Activated CD8-positive, alpha-beta memory T cell treated with anti-CD3 and anti-CD28 coated beads, Interleukin-2, amount 50 U/mL, for 48 hours (primary cell): ENCODE data around the gene CSRNP3.

Experiments used
- DNase-seq: peaks from one replicate; pipeline ENCODE4 v3.0.0-alpha.2; 2020

Gene CSRNP3, protein sequence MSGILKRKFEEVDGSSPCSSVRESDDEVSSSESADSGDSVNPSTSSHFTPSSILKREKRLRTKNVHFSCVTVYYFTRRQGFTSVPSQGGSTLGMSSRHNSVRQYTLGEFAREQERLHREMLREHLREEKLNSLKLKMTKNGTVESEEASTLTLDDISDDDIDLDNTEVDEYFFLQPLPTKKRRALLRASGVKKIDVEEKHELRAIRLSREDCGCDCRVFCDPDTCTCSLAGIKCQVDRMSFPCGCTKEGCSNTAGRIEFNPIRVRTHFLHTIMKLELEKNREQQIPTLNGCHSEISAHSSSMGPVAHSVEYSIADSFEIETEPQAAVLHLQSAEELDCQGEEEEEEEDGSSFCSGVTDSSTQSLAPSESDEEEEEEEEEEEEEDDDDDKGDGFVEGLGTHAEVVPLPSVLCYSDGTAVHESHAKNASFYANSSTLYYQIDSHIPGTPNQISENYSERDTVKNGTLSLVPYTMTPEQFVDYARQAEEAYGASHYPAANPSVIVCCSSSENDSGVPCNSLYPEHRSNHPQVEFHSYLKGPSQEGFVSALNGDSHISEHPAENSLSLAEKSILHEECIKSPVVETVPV

DNA sequence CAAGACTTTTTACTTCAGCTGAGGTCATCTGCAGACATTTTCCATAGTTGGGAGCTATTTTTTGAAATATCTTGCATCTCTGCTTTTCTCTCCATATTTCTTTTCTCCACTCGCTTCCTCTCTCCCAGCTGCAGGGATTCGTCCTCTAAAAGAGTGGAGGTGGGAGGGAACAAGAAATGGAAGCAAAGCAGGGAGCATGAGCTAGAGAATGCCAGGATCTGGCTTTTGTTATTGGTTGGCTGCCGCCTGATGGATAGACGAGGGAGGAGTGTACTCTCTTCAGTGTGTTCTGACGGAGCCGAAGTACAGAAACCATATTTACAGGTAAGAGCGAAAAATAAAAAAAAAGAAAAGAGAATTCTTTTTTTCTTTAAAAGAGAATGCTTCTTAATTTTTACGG is at the start of gene CSRNP3:
Gene CSRNP3 (plus strand): TSS at position 282 of the 400 bp plus-strand sequence. CDS start 125,368 bp downstream, outside the sequence.
- DNase-seq = no peak

DNA sequence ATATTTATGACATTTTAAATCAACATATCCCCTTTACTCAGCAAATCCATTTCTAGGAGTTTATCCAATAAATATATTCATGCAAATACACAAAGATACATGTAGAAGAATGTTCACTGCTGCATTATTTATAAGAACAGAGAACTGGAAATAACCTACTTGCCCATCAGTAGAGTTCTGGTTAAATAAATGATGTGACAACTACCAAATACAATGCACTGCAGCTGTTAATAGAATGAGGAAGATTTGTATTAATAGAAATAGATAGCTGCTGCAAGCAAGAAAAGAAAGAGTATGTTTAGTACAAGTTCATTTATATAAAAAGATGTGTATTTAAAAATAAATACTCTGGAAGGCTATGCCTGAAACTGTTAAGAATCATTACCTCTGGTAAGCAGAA is 49.3 kb upstream of the CSRNP3 start:
- DNase-seq = no peak

DNA sequence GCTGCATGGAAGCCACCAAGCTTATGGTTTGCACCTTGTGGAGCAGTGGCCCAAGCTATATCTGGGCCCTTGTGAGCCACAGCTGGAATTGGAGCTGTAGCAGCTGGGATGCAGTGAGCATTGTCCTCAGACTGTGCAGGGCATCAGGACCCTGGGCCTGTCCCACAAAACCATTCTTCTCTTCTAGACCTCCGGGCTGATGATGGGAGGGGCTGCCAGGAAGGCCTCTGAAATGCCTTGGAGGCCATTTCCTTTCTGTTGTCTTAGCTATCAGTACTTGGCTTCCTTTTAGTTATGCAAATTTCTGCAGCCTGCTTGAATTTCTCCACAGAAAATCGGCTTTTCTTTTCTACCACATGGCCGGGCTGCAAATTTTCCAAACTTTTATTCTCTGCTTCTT is 46.4 kb upstream of the CSRNP3 start:
- no peak for DNase-seq

DNA sequence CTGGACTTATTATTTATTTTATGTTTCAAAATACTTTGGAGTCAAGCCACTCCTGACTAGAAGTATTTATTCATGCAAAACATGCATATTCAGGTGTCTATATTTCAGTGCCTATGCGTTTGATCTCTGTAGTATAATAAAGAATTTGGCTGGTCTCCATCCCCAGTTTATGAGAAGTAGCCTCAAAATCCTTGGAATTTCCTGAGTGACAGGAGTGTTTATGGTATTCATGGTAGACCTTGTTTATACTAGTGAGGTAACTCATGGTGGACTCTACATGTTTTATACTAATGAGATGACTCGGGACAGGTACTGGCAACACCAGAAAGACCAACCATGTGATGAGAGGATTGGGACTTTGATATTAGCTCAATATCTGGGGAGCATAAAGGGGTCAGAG is 43.9 kb upstream of the CSRNP3 start:
- no peak for DNase-seq

DNA sequence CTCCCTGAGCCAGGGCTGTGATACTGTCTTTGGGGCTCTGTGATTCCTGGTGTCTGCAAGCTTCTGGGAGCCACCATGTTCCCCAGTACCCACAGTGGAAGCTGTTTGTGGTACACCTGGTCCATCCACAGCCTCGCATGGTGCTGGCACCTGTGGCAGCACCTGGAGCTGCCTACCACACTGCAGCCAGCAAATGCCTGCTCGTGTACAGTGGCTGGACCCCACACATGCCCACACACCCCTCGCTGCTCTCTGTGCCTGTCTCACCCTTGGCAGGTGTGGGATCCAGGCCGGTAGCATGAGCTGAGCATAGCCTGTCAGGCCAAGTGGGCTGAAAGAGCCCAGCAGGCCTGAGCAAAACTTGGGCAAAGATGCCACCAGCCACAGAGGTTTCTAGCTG is 41.8 kb upstream of the CSRNP3 start:
- DNase-seq = no peak

DNA sequence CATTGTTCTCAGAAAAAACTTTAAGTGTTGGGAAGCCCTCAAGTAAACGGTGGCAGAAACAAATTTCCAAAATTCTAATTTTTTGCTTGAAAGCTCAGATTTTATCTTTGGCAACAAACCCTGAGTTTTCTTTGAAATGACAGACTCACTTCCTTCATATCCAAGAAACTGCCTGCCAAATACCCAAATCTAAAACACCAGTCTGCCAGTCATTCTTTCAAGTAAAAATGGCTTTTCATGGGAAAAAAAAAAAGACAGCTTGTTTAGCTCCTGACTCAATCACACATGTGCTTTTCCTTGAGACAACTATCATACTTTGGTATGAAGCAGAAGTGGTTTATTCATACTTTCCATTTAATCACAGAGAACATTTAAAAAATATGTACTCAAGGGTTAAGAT is 40.6 kb upstream of the CSRNP3 start:
- DNase-seq = no peak

DNA sequence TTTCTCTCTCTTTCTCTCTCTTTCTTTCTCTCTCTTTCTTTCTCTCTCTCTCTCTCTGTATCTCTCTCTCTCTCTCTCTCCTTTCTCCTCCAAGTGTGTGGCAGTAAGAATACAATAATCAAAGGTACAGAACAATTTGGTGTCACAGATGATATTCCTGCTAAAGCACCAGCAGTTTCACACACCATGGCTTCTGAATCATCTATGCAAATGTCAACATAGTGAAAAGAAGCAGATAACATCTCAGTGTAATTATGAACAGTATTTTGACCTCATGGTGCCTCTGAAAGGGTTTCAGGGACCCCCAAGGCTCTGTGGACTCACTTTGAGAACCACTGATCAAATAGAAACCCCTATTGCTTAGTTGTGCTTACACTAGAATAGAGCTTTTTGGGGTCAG is 38.5 kb upstream of the CSRNP3 start:
- DNase-seq = no peak

DNA sequence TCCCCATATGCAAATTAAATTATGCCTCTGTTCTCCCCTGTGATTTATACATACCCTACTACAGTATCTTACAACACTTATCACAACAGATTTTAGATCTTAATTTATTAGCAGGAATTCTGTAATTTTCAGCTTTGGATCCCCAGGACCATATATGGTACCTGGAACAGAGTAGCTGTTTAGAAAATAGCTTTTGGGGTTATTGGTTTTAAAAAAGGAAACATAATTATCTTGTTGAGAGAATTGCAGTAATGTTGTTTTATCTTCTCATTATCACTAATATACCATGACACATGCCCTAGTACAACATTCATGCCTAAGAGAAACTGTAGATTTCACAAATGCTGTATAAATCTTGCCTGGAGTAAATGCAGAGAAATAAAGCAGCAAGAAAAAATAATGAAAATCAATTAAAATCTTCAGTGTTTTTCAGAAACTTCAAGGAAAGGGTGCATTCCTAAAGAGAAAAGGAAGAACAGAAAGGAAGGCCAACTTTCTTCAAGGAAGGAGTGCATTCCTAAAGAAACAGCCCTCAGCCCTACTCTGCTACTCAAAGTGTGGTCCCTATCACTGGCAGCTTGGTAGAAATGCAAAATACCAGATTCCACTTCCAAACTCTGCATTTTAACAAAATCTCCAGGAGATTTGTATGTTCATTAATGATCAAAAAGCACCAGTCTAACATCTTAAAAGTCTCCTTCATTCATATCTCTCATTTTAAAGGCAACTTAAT is 37.1 kb upstream of the CSRNP3 start:
- no peak for DNase-seq

DNA sequence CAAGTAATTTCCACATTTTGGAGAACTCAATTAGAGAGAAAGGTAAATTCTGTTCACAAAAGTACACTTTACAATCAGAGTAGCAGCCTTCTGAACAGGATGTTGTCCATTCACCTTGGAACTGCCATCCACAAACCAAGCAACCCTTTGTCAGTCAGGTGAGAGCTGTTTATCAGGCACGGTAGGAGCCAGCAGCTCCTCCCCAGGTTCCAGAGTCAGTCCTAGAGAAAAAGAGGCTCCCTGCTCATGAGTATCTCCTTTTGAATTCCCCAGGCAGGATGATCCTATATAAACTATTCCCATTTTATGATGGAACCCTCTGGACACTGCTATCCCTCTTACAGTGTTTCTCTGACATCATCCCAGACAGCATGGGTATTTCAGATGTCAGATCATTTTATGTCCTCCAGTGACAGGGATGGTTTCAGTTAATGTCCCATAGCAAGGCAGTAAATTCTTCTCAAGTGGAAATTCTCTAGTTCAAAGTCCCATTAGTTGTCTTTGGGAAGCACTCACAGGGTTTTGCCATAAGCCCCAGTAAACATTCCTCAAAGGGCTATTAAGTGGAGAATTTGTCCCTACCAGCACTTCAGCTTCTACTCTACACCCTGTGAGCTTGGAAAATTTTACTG is 34.5 kb upstream of the CSRNP3 start:
- no peak for DNase-seq

DNA sequence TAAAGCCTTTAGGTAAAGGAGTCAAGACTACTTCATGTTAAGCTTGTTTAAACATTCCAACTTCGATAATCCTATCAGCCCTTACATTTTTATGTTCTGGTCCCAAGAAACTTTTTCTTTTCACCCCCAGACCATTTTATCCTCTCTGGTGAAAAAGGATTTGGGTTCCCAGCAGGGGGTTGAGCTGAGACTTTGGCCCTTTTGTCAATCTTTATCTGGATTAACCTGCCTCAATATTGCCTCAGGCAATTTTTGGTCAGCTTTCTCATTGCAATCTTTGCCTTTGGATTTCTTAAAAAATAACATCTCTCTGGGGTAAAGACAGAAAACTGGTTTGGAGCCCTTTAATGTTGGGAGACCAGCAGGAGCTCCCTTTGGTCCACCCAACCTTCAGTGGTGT is 33.9 kb upstream of the CSRNP3 start:
- no peak for DNase-seq

DNA sequence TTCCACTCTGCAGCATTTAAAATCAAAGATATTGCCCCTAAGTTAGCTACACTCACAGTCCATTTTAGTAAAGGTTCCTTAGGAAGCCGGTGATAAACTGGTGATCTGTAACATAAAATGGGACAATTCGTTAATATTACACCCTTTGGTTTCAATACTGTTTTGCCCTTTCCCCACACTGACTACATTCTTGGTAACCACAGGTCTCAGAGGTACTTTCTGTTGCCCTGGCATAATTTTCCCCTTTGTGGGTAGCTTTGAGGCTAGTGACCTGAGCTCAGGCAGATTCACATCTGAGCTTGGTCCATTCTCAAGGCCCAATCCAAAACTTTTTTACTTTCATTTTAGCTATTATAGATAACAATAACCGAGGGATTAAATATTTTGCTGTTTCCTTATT is 32.9 kb upstream of the CSRNP3 start:
- DNase-seq = no peak

DNA sequence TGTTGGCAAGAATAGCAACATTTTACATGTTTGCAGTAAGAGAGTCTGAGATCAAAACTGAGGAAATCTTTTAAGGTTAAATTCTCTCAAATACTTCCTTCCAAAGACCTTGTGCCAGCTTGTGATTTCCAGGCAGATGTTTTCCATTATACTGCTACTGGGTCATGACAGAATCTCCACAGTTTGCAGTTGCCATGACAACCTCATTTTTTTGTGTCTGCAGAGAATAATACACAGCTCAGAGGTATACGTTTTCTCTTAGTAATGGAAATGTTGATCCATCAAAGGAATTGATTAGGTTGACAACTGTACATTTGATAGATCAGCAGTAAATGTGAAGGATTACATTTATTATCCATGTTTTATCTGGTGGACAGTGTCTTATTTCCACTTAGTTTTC is 29.1 kb upstream of the CSRNP3 start:
- DNase-seq = no peak

DNA sequence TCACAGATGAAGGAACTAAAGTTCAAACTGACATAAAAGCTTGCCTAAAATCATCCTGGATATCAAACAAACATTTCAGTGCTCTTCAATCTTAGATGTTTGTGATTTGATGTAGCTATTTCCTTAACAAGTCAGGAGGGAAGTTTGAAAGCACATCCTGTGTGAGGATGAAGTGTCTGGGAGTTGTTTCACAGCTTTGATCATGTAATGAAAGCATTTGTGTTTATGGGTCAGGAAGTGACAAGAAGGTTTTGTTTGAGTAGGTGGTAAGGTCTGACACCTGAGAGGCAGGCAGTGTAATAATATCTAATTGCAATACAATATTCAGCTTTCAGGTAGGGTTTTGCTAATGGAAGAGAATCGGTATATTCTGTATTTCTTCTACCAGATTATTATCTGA is 26.0 kb upstream of the CSRNP3 start:
- no peak for DNase-seq

DNA sequence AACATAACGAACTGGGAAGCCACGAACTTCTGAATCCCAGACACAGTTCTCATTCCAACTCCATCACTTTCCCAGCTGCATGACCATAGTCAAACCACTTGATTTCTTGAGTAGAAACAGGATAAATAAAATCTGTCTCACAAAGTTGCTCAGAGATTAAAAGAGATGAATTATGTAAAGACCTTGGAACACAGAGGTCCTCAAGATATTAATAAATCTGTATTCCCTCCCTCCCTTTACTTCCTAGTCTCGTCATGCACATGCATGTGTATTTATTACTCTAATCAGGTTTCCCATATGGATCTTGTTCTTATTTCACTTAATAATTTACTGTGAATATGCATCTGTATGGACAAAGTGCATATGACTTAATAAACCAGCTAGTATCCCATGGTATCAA is 21.1 kb upstream of the CSRNP3 start:
- no peak for DNase-seq

DNA sequence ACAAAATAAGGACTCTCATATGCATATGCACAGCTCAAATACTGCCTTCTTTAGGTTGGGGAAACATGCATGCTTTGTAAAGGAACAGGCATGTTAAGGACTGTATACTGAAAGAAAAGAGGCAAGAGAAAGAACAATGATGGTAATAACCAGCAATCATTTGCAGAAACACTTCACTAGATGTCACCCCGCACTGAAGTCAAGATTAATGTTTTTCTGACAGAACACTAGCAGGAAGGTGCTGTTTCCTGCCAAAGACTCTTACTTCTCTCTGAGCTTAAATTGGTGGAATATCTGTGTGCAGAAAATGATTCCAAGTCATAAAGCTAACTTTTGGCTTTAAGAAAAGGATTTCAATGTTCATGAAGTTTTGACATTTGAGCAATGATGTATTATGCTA is 19.3 kb upstream of the CSRNP3 start:
- DNase-seq = no peak

DNA sequence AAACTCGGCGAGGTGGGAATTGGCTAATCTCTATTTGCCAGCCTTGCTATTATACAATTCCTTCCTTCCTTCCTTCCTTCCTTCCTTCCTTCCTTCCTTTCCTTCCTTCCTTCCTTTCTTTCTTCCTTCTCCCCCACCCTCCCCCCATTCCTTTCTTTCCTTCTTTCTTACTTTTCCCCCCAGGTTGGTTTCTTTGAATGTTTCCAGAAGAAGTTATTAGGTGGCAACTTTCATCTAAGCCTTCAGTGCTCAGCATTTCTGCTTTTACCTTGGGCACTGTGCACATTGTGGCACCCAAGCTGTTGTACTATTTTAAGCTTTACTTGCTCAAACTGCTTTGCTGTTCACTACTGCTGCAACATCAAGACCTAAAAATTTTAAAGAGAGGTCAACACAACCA is 17.2 kb upstream of the CSRNP3 start:
- no peak for DNase-seq

DNA sequence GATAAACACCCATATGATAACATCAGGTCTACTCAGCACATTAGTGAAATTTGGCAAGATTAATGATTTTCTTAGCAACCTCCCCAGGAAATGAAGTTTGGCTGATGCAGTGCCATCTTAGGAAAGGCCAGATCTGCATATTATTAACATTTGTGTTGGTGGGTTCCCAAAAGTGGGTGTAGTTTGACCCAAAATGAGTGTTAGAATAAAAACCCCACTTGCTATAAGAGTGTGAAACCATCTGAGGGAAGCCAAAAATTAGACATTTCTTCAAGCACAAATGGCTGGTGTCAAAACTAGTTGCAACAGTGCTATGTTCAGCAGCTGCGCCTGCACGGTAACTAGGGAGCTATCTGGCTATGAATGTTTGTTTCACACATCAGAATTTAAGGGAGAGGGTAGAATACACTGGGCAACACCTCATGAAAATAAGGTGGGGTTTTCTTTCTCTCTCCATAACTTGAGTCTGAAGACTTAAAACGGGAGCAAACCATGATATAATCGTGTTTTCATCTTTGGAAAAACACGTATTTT is 15.9 kb upstream of the CSRNP3 start:
- no peak for DNase-seq

DNA sequence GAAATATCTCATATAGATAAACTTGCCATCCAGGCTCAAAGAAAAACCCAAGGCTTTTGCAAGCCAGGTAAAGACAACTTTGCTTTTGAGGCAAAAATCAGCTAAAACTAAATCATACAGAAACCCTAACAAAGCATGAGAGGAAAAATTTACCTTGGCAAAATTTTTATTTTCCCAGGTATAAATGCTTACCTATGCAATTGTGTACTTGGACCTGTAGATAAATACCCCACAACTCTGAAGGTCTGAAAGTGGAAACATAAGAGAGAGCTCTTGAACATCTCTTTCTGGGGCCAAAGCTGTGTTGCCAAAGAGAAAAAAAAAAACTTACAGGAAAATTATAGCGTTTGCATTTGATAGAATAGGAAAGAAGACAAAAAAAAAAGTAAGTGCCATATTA is 14.6 kb upstream of the CSRNP3 start:
- DNase-seq = no peak

DNA sequence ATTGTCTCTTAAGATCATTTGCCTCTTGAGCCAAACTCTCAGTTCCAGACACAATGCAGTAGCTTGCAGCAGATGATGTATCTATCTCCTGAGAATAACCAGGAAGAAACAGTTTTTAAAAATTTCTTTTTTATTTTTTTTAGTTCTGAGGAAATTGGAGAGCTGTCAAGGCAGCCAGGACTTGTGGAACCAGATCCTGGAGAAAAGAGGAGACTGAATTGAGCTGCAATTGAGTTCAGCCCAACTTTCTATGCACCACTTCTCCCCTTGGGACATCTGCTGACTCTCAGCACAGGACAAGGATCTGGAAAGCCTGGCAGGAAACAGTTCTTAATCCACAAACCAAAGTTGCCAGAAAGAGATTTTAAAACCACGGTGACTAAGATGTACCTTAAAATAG is 13.5 kb upstream of the CSRNP3 start:
- DNase-seq = no peak

DNA sequence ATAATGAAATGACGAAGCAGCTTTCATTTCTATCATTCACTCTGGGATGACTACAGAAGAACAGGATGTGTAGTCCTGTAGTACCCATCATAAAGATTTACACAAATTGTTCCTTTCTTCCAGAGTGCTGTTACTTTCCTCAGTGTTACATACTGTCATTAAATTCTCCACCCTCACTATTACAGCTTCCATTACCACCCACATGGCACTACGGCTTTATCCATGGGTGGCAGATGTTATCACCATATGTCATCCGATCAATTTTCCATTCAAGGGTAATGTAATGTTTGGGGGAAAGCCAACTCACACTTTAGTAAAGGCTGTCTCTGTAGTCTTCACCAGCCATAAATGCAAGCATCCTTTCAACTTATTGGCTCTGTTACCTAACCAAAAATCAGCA is 7.1 kb upstream of the CSRNP3 start:
- no peak for DNase-seq

DNA sequence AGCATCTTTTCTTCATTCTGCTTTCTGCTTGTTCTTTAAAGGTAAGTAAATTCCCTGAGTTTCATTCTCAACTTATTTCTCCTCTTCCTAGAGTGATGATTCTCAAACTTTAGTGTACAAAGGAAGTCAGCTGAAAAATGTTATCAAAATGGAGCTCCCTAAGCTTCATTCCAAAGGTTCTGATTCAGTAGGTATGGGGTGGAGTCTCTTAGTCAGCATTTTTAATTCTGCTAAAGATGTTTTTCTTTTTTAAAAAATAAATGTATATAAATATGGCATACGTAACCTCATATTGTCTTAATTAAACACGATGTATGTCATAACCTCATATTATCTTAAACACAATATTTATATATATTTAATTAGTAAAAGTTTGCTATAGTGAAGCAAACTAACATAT is 3.1 kb upstream of the CSRNP3 start:
- no peak for DNase-seq

DNA sequence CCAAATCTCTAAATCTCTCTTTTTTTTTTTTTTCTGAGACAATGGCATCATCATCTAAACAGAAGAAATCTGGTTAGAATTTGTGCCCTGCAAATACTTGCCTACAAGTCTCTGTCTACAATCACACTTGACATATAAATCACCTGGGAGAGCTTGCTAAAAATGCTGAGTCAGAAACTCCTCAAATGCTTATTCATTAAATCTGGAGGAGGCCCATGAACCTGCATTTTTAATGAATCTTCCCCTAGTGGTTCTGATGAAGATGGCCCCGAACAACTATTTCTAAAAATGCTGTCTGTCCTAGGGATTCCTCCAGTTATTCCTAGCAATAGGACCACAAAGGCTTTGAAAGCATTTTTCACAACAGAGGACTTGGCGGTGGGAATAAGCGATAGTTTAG is 1.6 kb upstream of the CSRNP3 start:
- no peak for DNase-seq

DNA sequence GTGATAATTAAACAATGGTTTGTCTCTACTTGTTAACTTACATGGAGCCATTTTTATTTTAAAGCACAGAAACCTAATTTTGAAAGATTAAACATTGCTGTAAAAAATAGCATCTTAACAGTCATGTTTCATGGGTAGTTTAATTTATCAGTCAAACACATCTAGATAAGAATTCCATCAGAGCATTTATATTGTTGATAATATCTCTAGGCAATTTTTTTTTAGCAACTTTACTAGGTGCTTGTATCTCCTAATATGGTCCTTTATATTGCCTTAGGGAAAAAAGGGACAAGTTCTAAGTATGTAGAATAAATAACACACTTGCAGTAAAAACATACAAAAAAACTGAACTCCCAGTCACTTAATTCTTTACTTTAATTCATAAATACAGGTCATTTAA is 863 bp downstream of the CSRNP3 start:
- DNase-seq = no peak
